HepG2 (cell line): Measurements from ENCODE around the gene BAZ1A.

Experiments
- FOSL1 ChIP-seq: sonication (generic); formaldehyde crosslinking; IDR thresholded peaks from 2 replicates; pipeline ENCODE4 v1.9.0; 2021; ENCODE audit warnings: missing genetic modification reagents, borderline replicate concordance
- MAF1 ChIP-seq: sonication (generic); formaldehyde crosslinking; IDR thresholded peaks from 2 replicates; pipeline ENCODE4 v1.5.0; 2020; ENCODE audit warnings: missing genetic modification reagents, borderline replicate concordance
- NCOA1 ChIP-seq: sonication (generic); formaldehyde crosslinking; IDR thresholded peaks from 2 replicates; pipeline ENCODE4 v1.9.0; 2021; ENCODE audit warnings: missing genetic modification reagents
- NR2F2 ChIP-seq: IDR thresholded peaks from 2 replicates; pipeline ENCODE4 v1.6.1; 2012; ENCODE audit warnings: low read depth, inconsistent platforms, borderline replicate concordance
- NRL ChIP-seq: sonication (generic); formaldehyde crosslinking; IDR thresholded peaks from 2 replicates; pipeline ENCODE4 v1.5.0; 2020; ENCODE audit warnings: missing genetic modification reagents, mild to moderate bottlenecking, moderate library complexity, borderline replicate concordance
- SP2 ChIP-seq: sonication (generic); formaldehyde crosslinking; IDR thresholded peaks from 2 replicates; pipeline ENCODE4 v1.5.1; 2020; ENCODE audit warnings: mild to moderate bottlenecking, missing genetic modification reagents
- YY1 ChIP-seq: IDR thresholded peaks from 2 replicates; pipeline ENCODE4 v1.6.1; 2011; ENCODE audit warnings: low read length, low read depth, moderate library complexity, mild to moderate bottlenecking; ENCODE audit not compliant: insufficient read depth, insufficient replicate concordance
- TF ChIP-seq, protein P1 (sequence below), 2 experiments: sonication (generic) in 1 of 2; formaldehyde crosslinking in 1 of 2; IDR thresholded peaks; 2 replicates each; pipeline versions ENCODE4 v1.5.1 to v1.6.1; 2011 to 2020; ENCODE audit warnings: borderline replicate concordance in 1 of 2, low read depth in 1 of 2, low read length in 1 of 2, mild to moderate bottlenecking in 1 of 2, missing genetic modification reagents in 1 of 2, moderate library complexity in 1 of 2
- TF ChIP-seq, protein P2 (sequence below): sonication (generic); formaldehyde crosslinking; IDR thresholded peaks from 2 replicates; pipeline ENCODE4 v1.9.0; 2021; ENCODE audit warnings: missing genetic modification reagents, borderline replicate concordance
- TF ChIP-seq, protein P3 (sequence below): sonication (generic); formaldehyde crosslinking; IDR thresholded peaks from 2 replicates; pipeline ENCODE4 v1.5.0; 2020; ENCODE audit warnings: mild to moderate bottlenecking, missing genetic modification reagents, moderate library complexity
- TF ChIP-seq, protein P4 (sequence below): sonication (generic); formaldehyde crosslinking; IDR thresholded peaks from 2 replicates; pipeline ENCODE4 v1.5.0; 2020; ENCODE audit warnings: missing genetic modification reagents, mild to moderate bottlenecking, borderline replicate concordance
- TF ChIP-seq, protein P5 (sequence below): sonication (generic); formaldehyde crosslinking; IDR thresholded peaks from 2 replicates; pipeline ENCODE4 v1.5.1; 2020; ENCODE audit warnings: mild to moderate bottlenecking, missing genetic modification reagents, borderline replicate concordance

DNA sequence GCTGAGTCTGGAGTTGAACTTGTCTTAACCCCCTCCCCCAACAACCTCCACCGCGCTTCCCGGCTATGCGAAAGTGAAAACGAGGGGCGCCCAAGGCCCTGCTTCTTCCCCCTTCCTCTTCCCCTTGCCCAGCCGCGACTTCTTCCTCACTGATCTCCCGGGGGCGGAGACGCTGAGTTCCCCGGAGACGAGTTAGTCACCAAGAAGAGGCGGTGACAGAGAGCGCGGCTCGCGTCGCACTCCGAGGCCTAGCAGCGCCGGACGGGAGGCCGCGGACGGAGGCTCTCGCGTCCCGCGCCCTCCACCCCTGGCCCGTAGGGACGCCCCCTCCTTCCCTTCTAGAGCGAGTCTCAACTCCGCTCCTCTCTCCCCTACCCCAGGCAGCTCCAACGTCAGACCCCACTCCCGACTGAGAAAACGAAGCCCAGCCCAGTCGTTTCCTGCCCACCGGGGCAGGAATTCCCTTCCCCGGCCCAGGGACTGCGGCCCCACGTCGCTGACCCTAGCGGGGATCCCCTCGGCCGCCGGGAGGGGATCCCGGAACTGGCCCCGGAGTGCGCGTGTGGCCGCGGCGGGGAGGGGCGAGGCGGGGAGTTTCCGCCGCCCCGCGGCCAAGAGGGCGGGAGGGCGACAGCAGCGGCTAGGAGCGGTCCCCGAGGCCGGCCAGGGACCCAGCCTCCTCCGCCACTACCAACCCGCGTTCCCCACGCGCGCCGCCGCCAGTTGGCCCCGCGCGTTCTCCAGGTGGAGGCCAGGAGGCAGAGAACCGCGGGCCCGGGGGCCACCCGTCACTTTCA lies 1.4 kb downstream of the BAZ1A start:
- TF ChIP-seq, protein P1, sequence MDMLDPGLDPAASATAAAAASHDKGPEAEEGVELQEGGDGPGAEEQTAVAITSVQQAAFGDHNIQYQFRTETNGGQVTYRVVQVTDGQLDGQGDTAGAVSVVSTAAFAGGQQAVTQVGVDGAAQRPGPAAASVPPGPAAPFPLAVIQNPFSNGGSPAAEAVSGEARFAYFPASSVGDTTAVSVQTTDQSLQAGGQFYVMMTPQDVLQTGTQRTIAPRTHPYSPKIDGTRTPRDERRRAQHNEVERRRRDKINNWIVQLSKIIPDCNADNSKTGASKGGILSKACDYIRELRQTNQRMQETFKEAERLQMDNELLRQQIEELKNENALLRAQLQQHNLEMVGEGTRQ (IDR thresholded peaks at IDR 0.05; ENCODE audit: low read depth, low read length): no peak
- TF ChIP-seq, protein P1 (CRISPR knock-in tag; IDR thresholded peaks at IDR 0.05; ENCODE audit: borderline replicate concordance): no peak
- no peak for TF ChIP-seq MAF1
- TF ChIP-seq FOSL1: no peak
- TF ChIP-seq, protein P2, sequence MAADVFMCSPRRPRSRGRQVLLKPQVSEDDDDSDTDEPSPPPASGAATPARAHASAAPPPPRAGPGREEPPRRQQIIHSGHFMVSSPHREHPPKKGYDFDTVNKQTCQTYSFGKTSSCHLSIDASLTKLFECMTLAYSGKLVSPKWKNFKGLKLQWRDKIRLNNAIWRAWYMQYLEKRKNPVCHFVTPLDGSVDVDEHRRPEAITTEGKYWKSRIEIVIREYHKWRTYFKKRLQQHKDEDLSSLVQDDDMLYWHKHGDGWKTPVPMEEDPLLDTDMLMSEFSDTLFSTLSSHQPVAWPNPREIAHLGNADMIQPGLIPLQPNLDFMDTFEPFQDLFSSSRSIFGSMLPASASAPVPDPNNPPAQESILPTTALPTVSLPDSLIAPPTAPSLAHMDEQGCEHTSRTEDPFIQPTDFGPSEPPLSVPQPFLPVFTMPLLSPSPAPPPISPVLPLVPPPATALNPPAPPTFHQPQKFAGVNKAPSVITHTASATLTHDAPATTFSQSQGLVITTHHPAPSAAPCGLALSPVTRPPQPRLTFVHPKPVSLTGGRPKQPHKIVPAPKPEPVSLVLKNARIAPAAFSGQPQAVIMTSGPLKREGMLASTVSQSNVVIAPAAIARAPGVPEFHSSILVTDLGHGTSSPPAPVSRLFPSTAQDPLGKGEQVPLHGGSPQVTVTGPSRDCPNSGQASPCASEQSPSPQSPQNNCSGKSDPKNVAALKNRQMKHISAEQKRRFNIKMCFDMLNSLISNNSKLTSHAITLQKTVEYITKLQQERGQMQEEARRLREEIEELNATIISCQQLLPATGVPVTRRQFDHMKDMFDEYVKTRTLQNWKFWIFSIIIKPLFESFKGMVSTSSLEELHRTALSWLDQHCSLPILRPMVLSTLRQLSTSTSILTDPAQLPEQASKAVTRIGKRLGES (CRISPR knock-in tag): no peak
- TF ChIP-seq, protein P3, sequence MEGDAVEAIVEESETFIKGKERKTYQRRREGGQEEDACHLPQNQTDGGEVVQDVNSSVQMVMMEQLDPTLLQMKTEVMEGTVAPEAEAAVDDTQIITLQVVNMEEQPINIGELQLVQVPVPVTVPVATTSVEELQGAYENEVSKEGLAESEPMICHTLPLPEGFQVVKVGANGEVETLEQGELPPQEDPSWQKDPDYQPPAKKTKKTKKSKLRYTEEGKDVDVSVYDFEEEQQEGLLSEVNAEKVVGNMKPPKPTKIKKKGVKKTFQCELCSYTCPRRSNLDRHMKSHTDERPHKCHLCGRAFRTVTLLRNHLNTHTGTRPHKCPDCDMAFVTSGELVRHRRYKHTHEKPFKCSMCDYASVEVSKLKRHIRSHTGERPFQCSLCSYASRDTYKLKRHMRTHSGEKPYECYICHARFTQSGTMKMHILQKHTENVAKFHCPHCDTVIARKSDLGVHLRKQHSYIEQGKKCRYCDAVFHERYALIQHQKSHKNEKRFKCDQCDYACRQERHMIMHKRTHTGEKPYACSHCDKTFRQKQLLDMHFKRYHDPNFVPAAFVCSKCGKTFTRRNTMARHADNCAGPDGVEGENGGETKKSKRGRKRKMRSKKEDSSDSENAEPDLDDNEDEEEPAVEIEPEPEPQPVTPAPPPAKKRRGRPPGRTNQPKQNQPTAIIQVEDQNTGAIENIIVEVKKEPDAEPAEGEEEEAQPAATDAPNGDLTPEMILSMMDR (CRISPR knock-in tag): no peak; the same call in none of the 2 replicates
- 0 out of 2 replicates have a peak, but pooled peaks have one; percentile 31 for TF ChIP-seq SP2 (CRISPR knock-in tag)
- TF ChIP-seq NCOA1 (CRISPR knock-in tag): no peak
- TF ChIP-seq YY1: no peak
- TF ChIP-seq NRL (CRISPR knock-in tag): peak; percentile 100
- TF ChIP-seq, protein P4, sequence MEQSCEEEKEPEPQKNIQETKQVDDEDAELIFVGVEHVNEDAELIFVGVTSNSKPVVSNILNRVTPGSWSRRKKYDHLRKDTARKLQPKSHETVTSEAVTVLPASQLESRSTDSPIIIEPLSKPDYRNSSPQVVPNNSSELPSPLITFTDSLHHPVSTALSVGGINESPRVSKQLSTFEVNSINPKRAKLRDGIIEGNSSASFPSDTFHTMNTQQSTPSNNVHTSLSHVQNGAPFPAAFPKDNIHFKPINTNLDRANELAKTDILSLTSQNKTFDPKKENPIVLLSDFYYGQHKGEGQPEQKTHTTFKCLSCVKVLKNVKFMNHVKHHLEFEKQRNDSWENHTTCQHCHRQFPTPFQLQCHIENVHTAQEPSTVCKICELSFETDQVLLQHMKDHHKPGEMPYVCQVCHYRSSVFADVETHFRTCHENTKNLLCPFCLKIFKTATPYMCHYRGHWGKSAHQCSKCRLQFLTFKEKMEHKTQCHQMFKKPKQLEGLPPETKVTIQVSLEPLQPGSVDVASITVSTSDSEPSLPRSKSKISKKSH (CRISPR knock-in tag): peak; percentile 99
- no peak; the same call in 1 of the 2 replicates for TF ChIP-seq NR2F2
- TF ChIP-seq, protein P5, sequence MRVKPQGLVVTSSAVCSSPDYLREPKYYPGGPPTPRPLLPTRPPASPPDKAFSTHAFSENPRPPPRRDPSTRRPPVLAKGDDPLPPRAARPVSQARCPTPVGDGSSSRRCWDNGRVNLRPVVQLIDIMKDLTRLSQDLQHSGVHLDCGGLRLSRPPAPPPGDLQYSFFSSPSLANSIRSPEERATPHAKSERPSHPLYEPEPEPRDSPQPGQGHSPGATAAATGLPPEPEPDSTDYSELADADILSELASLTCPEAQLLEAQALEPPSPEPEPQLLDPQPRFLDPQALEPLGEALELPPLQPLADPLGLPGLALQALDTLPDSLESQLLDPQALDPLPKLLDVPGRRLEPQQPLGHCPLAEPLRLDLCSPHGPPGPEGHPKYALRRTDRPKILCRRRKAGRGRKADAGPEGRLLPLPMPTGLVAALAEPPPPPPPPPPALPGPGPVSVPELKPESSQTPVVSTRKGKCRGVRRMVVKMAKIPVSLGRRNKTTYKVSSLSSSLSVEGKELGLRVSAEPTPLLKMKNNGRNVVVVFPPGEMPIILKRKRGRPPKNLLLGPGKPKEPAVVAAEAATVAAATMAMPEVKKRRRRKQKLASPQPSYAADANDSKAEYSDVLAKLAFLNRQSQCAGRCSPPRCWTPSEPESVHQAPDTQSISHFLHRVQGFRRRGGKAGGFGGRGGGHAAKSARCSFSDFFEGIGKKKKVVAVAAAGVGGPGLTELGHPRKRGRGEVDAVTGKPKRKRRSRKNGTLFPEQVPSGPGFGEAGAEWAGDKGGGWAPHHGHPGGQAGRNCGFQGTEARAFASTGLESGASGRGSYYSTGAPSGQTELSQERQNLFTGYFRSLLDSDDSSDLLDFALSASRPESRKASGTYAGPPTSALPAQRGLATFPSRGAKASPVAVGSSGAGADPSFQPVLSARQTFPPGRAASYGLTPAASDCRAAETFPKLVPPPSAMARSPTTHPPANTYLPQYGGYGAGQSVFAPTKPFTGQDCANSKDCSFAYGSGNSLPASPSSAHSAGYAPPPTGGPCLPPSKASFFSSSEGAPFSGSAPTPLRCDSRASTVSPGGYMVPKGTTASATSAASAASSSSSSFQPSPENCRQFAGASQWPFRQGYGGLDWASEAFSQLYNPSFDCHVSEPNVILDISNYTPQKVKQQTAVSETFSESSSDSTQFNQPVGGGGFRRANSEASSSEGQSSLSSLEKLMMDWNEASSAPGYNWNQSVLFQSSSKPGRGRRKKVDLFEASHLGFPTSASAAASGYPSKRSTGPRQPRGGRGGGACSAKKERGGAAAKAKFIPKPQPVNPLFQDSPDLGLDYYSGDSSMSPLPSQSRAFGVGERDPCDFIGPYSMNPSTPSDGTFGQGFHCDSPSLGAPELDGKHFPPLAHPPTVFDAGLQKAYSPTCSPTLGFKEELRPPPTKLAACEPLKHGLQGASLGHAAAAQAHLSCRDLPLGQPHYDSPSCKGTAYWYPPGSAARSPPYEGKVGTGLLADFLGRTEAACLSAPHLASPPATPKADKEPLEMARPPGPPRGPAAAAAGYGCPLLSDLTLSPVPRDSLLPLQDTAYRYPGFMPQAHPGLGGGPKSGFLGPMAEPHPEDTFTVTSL (CRISPR knock-in tag): peak; percentile 85
